B cell (primary cell): ENCODE results near the gene TENT4B. TPM values are rescaled to one million over a fixed set of nuclear protein-coding genes. Genes with fewer than 3 reads are reported as not detected.
A peak's percentile ranks its signal among the peaks of the same experiment; 100 is the strongest.

Experiments
- ATAC-seq: fragments of 200-7000 bp; cut with Tn5 transposase; one replicate; pipeline ENCODE4 v1.10.0; 2021; ENCODE audit warnings: low read depth, mild to moderate bottlenecking, moderate number of reproducible peaks, moderate library complexity
- CTCF ChIA-PET: fragments of 350-600 bp; sonication (Branson Sonifier 250); formaldehyde crosslinking; loops from one replicate; lab custom pipeline; 2021; ENCODE audit warnings: antibody characterized with exemption, inconsistent platforms; lab: Charles Lee
- POLR2A ChIA-PET: fragments of 350-600 bp; sonication (Branson Sonifier 250); formaldehyde crosslinking; loops from one replicate; lab custom pipeline; 2021; ENCODE audit warnings: antibody characterized with exemption; lab: Charles Lee
- DNase-seq: peaks from one replicate; pipeline ENCODE4 v3.0.0; 2013
- H2AFZ ChIP-seq: 2 replicates; pipeline ENCODE4 v1.6.1; 2012; ENCODE audit warnings: mild to moderate bottlenecking, low read depth, low read length; ENCODE audit not compliant: insufficient read depth, poor library complexity, severe bottlenecking
- H3K27ac ChIP-seq, 2 donors: 1 replicate in 1 of 2; 2 replicates in 1 of 2; pipeline ENCODE4 v1.5.1; 2012 to 2013; ENCODE audit warnings: low read length in 2 of 2, mild to moderate bottlenecking in 2 of 2, moderate library complexity in 1 of 2
- H3K27me3 ChIP-seq, 4 experiments: fragments of 200-600 bp in 1 of 4; sonication (generic) in 1 of 4; replicated peaks in 1 of 4; 1 replicate in 2 of 4; 2 replicates in 2 of 4; pipeline versions ENCODE4 v1.6.1 to v1.7.0; 2013 to 2016; ENCODE audit warnings: low read length in 3 of 4, mild to moderate bottlenecking in 2 of 4, mixed read lengths in 1 of 4, moderate library complexity in 1 of 4; ENCODE audit not compliant: insufficient read depth in 4 of 4, control insufficient read depth in 3 of 4; ENCODE audit errors: control extremely low read depth in 1 of 4
- H3K36me3 ChIP-seq, 2 experiments: replicated peaks in 1 of 2; 1 replicate in 1 of 2; 2 replicates in 1 of 2; pipeline versions ENCODE4 v1.6.1 to v1.7.1; 2013; ENCODE audit warnings: low read length in 1 of 2; ENCODE audit not compliant: insufficient read depth in 2 of 2, control insufficient read depth in 1 of 2; ENCODE audit errors: control extremely low read depth in 1 of 2, extremely low read depth in 1 of 2
- H3K4me1 ChIP-seq, 2 donors: fragments of 200-600 bp in 1 of 2; sonication (generic) in 1 of 2; 1 replicate in 1 of 2; 2 replicates in 1 of 2; pipeline versions ENCODE4 v1.5.1 to v1.6.1; 2013 to 2017; ENCODE audit warnings: low read length in 2 of 2; ENCODE audit not compliant: control insufficient read depth in 2 of 2, insufficient read depth in 2 of 2
- H3K4me2 ChIP-seq: replicated peaks from 2 replicates; pipeline ENCODE3; 2012; ENCODE audit warnings: mild to moderate bottlenecking, low read depth, low read length; ENCODE audit not compliant: poor library complexity, severe bottlenecking
- H3K4me3 ChIP-seq, 5 experiments: fragments of 200-600 bp in 1 of 5; sonication (generic) in 1 of 5; 1 replicate in 3 of 5; 2 replicates in 2 of 5; pipeline versions ENCODE4 v1.5.1 to v1.7.0; 2011 to 2016; ENCODE audit warnings: low read length in 4 of 5, mild to moderate bottlenecking in 4 of 5, low read depth in 2 of 5, control low read depth in 1 of 5, moderate library complexity in 1 of 5; ENCODE audit not compliant: insufficient read depth in 1 of 5; ENCODE audit errors: control extremely low read depth in 1 of 5, extremely low read depth in 1 of 5
- H3K79me2 ChIP-seq: fragments of 200-600 bp; sonication (generic); one replicate; pipeline ENCODE4 v1.6.0; 2016; ENCODE audit warnings: low read length; ENCODE audit not compliant: control insufficient read depth, insufficient read depth
- H3K9ac ChIP-seq: fragments of 200-600 bp; sonication (generic); 2 replicates; pipeline ENCODE4 v1.6.1; 2017; ENCODE audit warnings: mild to moderate bottlenecking, low read length, moderate library complexity
- H3K9me3 ChIP-seq, 3 donors: one replicate each; pipeline versions ENCODE4 v1.6.1 to v1.7.1; 2013; ENCODE audit warnings: low read length in 2 of 3; ENCODE audit not compliant: control insufficient read depth in 2 of 3, insufficient read depth in 1 of 3; ENCODE audit errors: control extremely low read depth in 1 of 3
- H4K20me1 ChIP-seq: 2 replicates; pipeline ENCODE4 v1.6.0; 2012; ENCODE audit warnings: mild to moderate bottlenecking, low read length; ENCODE audit not compliant: insufficient read depth, control insufficient read depth, poor library complexity, severe bottlenecking
- H3K27ac Mint-ChIP-seq: one replicate; pipeline ENCODE4 v1.8.0; 2021; ENCODE audit warnings: mixed read lengths
- H3K27me3 Mint-ChIP-seq: one replicate; pipeline ENCODE4 v1.8.0; 2021; ENCODE audit warnings: mixed read lengths
- H3K4me1 Mint-ChIP-seq: one replicate; pipeline ENCODE4 v1.8.0; 2021; ENCODE audit warnings: mixed read lengths
- H3K4me3 Mint-ChIP-seq: one replicate; pipeline ENCODE4 v1.8.0; 2021; ENCODE audit warnings: mixed read lengths
- H3K9me3 Mint-ChIP-seq: one replicate; pipeline ENCODE4 v1.8.0; 2022; ENCODE audit warnings: mixed read lengths; ENCODE audit not compliant: insufficient read depth
- EZH2 ChIP-seq: IDR thresholded peaks from 2 replicates; pipeline ENCODE4 v1.6.1; 2012; ENCODE audit warnings: borderline replicate concordance, low read depth, mild to moderate bottlenecking, moderate library complexity, low read length; ENCODE audit not compliant: insufficient read depth, poor library complexity, severe bottlenecking
- WGBS: methylation state at CpG from one replicate; pipeline ENCODE4 v1.1.5; 2013; ENCODE audit warnings: missing lambda C conversion rate; ENCODE audit not compliant: insufficient coverage; 5-methylcytosine and 5-hydroxymethylcytosine counted together
- intact Hi-C: fragments of 100-400 bp; cut with micrococcal nuclease; formaldehyde crosslinking; loops from one replicate; pipeline ENCODE4 v1.10.0; 2022
- polyA plus RNA-seq: library from polyadenylated mRNA; depleted of rRNA; stranded (reverse); fragments of >200 nt; gene quantifications from 2 replicates; pipeline ENCODE4 v1.2.3, GENCODE V29; 2012
- total RNA-seq, 2 donors: library from RNA; stranded (reverse); fragments of 120-200 nt in 1 of 2; gene quantifications; 1 replicate in 1 of 2; 2 replicates in 1 of 2; pipeline versions ENCODE4 v1.2.3 to v1.2.4, GENCODE V29; 2013 to 2022
- TF ChIP-seq, protein P1 (sequence below): fragments of 200-600 bp; IDR thresholded peaks from one replicate; pipeline ENCODE4 v1.8.0; 2022; ENCODE audit warnings: antibody characterized with exemption, mild to moderate bottlenecking

TENT4B gene
- total and polyA plus RNA-seq, 2 donors (not counting 1 experiment from before 2014, with no cell fraction given), result 6.1 to 17.1 TPM

DNA sequence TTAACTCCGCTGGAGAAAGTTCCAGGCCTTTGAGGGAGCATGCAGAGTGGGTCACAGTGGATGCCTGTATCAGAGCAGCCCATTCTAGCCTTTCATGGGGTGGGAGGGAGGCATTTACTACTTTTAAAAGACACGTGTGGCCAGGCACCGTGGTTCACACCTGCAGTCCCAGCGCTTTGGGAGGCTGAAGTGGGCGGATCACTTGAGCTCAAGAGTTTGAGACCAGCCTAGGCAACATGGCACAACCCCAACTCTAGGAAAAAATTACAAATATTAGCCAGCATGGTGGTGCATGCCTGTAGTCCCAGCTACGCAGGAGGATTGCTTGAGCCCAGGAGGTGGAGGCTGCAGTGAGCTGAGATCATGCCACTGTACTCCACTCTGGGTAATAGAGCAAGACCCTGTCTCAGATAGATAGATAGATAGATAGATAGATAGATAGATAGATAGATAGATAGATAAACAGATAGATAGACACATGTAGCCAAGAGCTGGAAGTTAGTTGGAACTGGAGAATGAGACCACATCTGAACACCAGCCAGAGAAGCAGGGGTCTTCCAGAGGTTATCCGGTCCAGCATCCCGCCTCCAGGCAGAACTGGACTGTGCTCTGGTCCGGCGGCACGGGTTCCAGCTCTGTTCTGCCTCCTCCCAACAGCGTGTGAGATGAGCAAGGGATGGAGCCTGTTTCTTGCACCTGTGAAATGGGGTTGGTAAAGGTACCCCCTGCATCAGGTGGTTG is 116.8 kb downstream of the TENT4B start:
- Histone ChIP-seq H3K9ac (no peak overlapping the region), H3K27me3 (no peaks in the 10 kb centered on the region), H2AFZ (no peak overlapping the region), H3K27ac (peak overlapping the region in 1 of 2 donors; percentile 17), H3K9me3 (no peaks in the 10 kb centered on the region), H4K20me1 (no peaks in the 10 kb centered on the region), H3K4me1 (peaks cover 59 to 71% of the 10 kb centered on the region in 2 donors), H3K4me3 (no peak overlapping the region), H3K36me3 (no peaks in the 10 kb centered on the region), H3K4me2 (no peak overlapping the region), H3K79me2 (peaks cover 54% of the 10 kb centered on the region)
- Mint-ChIP-seq H3K4me3 (no peak overlapping the region), H3K27ac (peak overlapping the region; percentile 65), H3K9me3 (no peaks in the 10 kb centered on the region), H3K4me1 (peaks cover 74% of the 10 kb centered on the region), H3K27me3 (no peaks in the 10 kb centered on the region)
- intact Hi-C loops, result loop anchor here (5.0 kb wide), 2 partner anchors 47 to 118 kb away; partner anchors contain the start of gene TENT4B
- no peak for ATAC-seq
- no peak for TF ChIP-seq EZH2
- TF ChIP-seq, protein P1, sequence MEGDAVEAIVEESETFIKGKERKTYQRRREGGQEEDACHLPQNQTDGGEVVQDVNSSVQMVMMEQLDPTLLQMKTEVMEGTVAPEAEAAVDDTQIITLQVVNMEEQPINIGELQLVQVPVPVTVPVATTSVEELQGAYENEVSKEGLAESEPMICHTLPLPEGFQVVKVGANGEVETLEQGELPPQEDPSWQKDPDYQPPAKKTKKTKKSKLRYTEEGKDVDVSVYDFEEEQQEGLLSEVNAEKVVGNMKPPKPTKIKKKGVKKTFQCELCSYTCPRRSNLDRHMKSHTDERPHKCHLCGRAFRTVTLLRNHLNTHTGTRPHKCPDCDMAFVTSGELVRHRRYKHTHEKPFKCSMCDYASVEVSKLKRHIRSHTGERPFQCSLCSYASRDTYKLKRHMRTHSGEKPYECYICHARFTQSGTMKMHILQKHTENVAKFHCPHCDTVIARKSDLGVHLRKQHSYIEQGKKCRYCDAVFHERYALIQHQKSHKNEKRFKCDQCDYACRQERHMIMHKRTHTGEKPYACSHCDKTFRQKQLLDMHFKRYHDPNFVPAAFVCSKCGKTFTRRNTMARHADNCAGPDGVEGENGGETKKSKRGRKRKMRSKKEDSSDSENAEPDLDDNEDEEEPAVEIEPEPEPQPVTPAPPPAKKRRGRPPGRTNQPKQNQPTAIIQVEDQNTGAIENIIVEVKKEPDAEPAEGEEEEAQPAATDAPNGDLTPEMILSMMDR, result no peak
- ChIA-PET CTCF (interaction anchor here (0.7 to 8.5 kb wide), 6 partner anchors 10 to 85 kb away, joined by 3 to 46 read pairs (median 4); no protein-coding TSS in a partner anchor), POLR2A (interaction anchor here (0.5 to 1.8 kb wide), 2 partner anchors 12 to 82 kb away, joined by 3 to 6 read pairs; no protein-coding TSS in a partner anchor)
- DNase-seq, result no peak
- 99% methylated on average over 8 of the region's 12 CpGs for WGBS
